Uterus (tissue), 4 donors: ENCODE measurements around the gene AGL. TPM values are rescaled to one million over a fixed set of nuclear protein-coding genes. Genes with fewer than 3 reads are reported as not detected.
A peak's percentile ranks its signal among the peaks of the same experiment; 100 is the strongest.
"Not testable (repeated sequence)": the region's sequence is repeated elsewhere in the genome, so short reads cannot be mapped to it uniquely, and the experiment has no call there.

Source experiments
- DNase-seq, 2 donors: peaks; one replicate each; pipeline ENCODE4 v3.0.0-alpha.2; 2019 to 2020
- H3K27ac ChIP-seq, 2 donors: fragments of 200-600 bp; sonication (generic); 1 replicate in 1 of 2; 2 replicates in 1 of 2; pipeline ENCODE4 v1.5.1; 2016 to 2018
- H3K27me3 ChIP-seq, 2 donors: fragments of 200-600 bp; sonication (generic); one replicate each; pipeline ENCODE4 v1.5.1; 2018 to 2019; ENCODE audit warnings: control low read depth in 1 of 2
- H3K36me3 ChIP-seq, 2 donors: fragments of 200-600 bp; sonication (generic); one replicate each; pipeline ENCODE4 v1.5.1; 2019; ENCODE audit warnings: control low read depth in 1 of 2
- H3K4me1 ChIP-seq, 2 donors: fragments of 200-600 bp; sonication (generic); one replicate each; pipeline ENCODE4 v1.5.1; 2018 to 2019; ENCODE audit warnings: control low read depth in 1 of 2
- H3K4me3 ChIP-seq, 2 donors: fragments of 200-600 bp; sonication (generic); 1 replicate in 1 of 2; 2 replicates in 1 of 2; pipeline ENCODE4 v1.5.1; 2018 to 2019; ENCODE audit warnings: mild to moderate bottlenecking in 1 of 2
- H3K9me3 ChIP-seq, 2 donors: fragments of 200-600 bp; sonication (generic); one replicate each; pipeline ENCODE4 v1.5.1; 2019; ENCODE audit warnings: control low read depth in 1 of 2
- POLR2A ChIP-seq, 2 donors: fragments of 450-650 bp; IDR thresholded peaks; one replicate each; pipeline ENCODE4 v1.6.1; 2016; ENCODE audit warnings: antibody characterized with exemption in 2 of 2, mild to moderate bottlenecking in 1 of 2, moderate library complexity in 1 of 2
- intact Hi-C: fragments of 100-400 bp; cut with DNase I; formaldehyde crosslinking; loops from one replicate; pipeline ENCODE4 v1.15.1; 2023; ENCODE audit warnings: low total_unique reads
- total RNA-seq, 4 donors: library from RNA; depleted of rRNA in 3 of 4; stranded (reverse); fragments of >200 nt in 3 of 4; gene quantifications; one replicate each; pipeline versions ENCODE4 v1.1.0 to v1.2.4, GENCODE V29; 2014 to 2023
- TF ChIP-seq, protein P1 (sequence below), 4 experiments: fragments of 200-600 bp in 2 of 4; fragments of 450-650 bp in 2 of 4; sonication (generic) in 2 of 4; IDR thresholded peaks; one replicate each; pipeline ENCODE4 v1.5.1; 2016 to 2019; ENCODE audit warnings: antibody characterized with exemption in 4 of 4, mild to moderate bottlenecking in 2 of 4, moderate library complexity in 1 of 4
- donor health status: DM: yes; HTN: yes; CAD: no.

AGL gene
- total RNA-seq, 4 donors from 2014 or later = 10.5 to 27.9 (median 14.2) TPM

- TF ChIP-seq, protein P1, sequence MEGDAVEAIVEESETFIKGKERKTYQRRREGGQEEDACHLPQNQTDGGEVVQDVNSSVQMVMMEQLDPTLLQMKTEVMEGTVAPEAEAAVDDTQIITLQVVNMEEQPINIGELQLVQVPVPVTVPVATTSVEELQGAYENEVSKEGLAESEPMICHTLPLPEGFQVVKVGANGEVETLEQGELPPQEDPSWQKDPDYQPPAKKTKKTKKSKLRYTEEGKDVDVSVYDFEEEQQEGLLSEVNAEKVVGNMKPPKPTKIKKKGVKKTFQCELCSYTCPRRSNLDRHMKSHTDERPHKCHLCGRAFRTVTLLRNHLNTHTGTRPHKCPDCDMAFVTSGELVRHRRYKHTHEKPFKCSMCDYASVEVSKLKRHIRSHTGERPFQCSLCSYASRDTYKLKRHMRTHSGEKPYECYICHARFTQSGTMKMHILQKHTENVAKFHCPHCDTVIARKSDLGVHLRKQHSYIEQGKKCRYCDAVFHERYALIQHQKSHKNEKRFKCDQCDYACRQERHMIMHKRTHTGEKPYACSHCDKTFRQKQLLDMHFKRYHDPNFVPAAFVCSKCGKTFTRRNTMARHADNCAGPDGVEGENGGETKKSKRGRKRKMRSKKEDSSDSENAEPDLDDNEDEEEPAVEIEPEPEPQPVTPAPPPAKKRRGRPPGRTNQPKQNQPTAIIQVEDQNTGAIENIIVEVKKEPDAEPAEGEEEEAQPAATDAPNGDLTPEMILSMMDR (IDR thresholded peaks at IDR 0.05) = no peak
- no peak for TF ChIP-seq POLR2A (IDR thresholded peaks at IDR 0.05)
- Histone ChIP-seq H3K4me3 (no peak overlapping the region), H3K27ac (no peak overlapping the region), H3K36me3 (no peaks in the 10 kb centered on the region), H3K4me1 (no peaks in the 10 kb centered on the region), H3K27me3 (no peaks in the 10 kb centered on the region), H3K9me3 (no peaks in the 10 kb centered on the region)
- intact Hi-C loops = no loop called here
- no peak for DNase-seq
These were observed 105.2 kb downstream of the AGL start for GRCh38 chr1:99955375-99955774.

DNA sequence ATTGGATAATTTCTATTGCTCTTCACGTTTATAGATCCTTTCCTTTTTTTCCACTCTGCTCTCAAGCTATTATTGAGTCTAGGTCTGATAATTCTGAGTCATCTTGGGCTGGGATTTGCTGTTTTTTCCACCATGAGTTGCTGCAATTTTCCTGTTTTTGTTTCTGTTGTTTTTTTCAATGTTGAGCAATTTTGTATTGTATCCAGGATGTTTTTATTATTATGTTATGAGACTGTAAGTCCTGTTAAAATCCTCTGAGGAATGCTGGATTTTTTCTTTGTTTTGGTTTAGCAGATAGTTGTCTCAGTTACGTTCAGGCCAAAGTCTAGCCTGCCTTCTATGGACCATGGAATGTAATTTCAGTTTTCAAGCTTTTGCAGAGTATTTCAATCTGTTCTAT is 106.6 kb downstream of the AGL start:
- TF ChIP-seq, protein P1 (IDR thresholded peaks at IDR 0.05) = no peak
- TF ChIP-seq POLR2A (IDR thresholded peaks at IDR 0.05) = no peak
- no peaks in the 10 kb centered on the region for H3K9me3 ChIP-seq
- H3K4me1 ChIP-seq = no peaks in the 10 kb centered on the region
- H3K36me3 ChIP-seq = no peaks in the 10 kb centered on the region
- H3K27me3 ChIP-seq = no peaks in the 10 kb centered on the region
- no peak for DNase-seq
- no peak overlapping the region for H3K4me3 ChIP-seq
- H3K27ac ChIP-seq = peak overlapping the region in 1 of 2 donors; percentile 37
- intact Hi-C loops = no loop called here

- Histone ChIP-seq H3K27me3 (no peaks in the 10 kb centered on the region), H3K27ac (no peak overlapping the region), H3K36me3 (no peaks in the 10 kb centered on the region), H3K9me3 (no peaks in the 10 kb centered on the region), H3K4me3 (no peak overlapping the region), H3K4me1 (no peaks in the 10 kb centered on the region)
- no peak for TF ChIP-seq POLR2A (IDR thresholded peaks at IDR 0.05)
- TF ChIP-seq, protein P1 (IDR thresholded peaks at IDR 0.05) = no peak
- intact Hi-C loops = no loop called here
- DNase-seq = no peak
These were observed 107.7 kb downstream of the AGL start for GRCh38 chr1:99957818-99958217.

GRCh38 chr1:99959189-99959705 is 109.1 kb downstream of the AGL start:
- H3K4me1 ChIP-seq, H3K36me3 ChIP-seq, intact Hi-C loops, H3K27ac ChIP-seq, DNase-seq, H3K9me3 ChIP-seq, H3K27me3 ChIP-seq, H3K4me3 ChIP-seq: not testable (repeated sequence)

DNA sequence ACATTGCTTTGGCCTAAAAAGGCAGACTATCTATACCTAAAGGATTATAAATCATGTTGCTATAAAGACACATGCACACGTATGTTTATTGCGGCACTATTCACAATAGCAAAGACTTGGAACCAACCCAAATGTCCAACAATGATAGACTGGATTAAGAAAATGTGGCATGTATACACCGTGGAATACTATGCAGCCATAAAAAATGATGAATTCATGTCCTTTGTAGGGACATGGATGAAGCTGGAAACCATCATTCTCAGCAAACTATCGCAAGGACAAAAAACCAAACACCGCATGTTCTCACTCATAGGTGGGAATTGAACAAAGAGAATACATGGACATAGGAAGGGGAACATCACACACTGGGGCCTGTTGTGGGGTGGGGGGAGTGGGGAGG is 110.1 kb downstream of the AGL start:
- DNase-seq, H3K4me1 ChIP-seq, H3K27ac ChIP-seq, H3K36me3 ChIP-seq, H3K4me3 ChIP-seq, H3K27me3 ChIP-seq, H3K9me3 ChIP-seq, intact Hi-C loops: not testable (repeated sequence)

DNA sequence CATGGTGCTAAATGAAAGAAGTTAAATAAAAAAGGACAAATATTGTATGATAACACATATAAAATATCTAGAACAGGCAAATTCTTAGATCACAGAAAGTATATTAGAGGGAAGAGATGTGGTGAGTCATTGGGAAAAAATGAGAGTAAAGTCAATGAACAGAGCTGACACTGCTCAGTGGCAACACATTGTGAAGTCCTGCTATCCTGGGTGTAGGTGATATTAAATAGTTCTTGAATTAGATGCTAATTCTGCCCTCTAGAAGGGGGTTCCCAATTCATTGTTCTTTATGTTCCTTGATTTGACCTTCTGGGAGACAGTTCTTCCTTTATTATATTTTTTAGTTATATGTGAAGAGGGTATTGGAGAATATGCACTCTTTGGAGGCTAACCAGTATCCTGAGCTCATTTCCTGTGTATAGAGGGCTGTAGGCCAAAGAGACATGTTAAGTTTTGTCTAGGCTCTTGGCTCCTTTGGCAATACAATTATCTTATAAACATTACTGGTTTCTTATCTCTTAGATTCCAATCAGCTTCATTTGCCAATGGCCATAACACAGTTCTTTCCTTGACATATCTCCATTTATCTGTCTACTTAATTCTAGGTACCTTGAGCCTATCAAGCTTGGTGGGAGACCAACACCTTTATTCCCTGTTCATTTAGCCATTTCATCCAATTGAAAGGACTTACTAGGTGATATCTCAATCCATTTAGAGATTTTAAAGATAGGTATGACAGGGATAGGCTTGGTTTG is 113.1 kb downstream of the AGL start:
- no peak overlapping the region for H3K4me3 ChIP-seq
- H3K36me3 ChIP-seq = no peaks in the 10 kb centered on the region
- no peak for TF ChIP-seq POLR2A (IDR thresholded peaks at IDR 0.05)
- TF ChIP-seq, protein P1 (IDR thresholded peaks at IDR 0.05) = no peak
- intact Hi-C loops = no loop called here
- no peaks in the 10 kb centered on the region for H3K4me1 ChIP-seq
- H3K9me3 ChIP-seq = no peaks in the 10 kb centered on the region
- no peak overlapping the region for H3K27ac ChIP-seq
- no peak for DNase-seq
- no peaks in the 10 kb centered on the region for H3K27me3 ChIP-seq
